Measurements from ENCODE around the gene VAC14.
"Not testable (repeated sequence)": the region's sequence is repeated elsewhere in the genome, so short reads cannot be mapped to it uniquely, and the experiment has no call there.

DNA sequence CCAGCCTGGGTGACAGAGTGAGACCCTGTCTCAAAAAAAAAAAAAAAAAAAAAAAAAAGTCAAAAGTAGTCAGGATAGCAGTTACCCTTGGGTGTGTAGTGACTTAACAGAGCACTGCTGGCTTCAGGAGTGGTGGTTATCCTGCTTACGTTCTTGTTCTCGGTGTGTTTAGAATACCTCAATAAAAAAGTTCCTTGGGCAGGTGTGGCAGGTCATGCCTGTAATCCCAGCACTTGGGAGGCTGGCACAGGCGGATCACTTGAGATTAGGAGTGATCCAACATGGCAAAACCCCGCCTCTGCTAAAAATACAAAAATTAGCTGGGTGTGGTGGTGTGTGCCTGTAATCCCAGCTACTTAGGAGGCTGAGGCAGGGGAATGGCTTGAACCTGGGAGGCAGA is 130.0 kb downstream of the VAC14 start:
- not testable (repeated sequence) for TF ChIP-seq CTCF, POLR2A (IDR thresholded peaks at IDR 0.05)

All from lower leg skin (tissue), 3 donors.